Measurements from ENCODE around the gene HPCAL1.

The HPCAL1 gene

DNA sequence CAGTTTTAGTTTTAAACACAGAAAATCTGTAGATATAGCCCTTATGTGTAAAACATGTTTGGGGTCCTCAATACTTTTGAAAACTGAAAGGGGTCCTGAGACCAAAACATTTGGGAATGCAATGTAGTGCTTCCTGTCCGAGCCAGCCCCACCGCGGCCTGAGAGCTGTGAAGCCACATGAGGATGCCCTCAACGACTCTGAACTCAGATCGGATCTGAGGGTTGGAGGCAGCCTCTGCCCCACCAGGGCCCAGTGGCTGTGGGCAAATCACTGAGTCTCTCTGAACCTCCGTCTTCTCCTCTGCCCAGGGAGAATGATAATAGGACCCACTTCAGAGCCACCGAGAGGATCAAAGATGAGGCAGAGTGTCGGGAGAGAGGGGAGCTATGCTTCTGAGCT, 33.4 kb upstream of the HPCAL1 start:
- no peak for DNase-seq (ENCODE audit: low read depth in 1 of 2, low spot score in 1 of 2)

DNA sequence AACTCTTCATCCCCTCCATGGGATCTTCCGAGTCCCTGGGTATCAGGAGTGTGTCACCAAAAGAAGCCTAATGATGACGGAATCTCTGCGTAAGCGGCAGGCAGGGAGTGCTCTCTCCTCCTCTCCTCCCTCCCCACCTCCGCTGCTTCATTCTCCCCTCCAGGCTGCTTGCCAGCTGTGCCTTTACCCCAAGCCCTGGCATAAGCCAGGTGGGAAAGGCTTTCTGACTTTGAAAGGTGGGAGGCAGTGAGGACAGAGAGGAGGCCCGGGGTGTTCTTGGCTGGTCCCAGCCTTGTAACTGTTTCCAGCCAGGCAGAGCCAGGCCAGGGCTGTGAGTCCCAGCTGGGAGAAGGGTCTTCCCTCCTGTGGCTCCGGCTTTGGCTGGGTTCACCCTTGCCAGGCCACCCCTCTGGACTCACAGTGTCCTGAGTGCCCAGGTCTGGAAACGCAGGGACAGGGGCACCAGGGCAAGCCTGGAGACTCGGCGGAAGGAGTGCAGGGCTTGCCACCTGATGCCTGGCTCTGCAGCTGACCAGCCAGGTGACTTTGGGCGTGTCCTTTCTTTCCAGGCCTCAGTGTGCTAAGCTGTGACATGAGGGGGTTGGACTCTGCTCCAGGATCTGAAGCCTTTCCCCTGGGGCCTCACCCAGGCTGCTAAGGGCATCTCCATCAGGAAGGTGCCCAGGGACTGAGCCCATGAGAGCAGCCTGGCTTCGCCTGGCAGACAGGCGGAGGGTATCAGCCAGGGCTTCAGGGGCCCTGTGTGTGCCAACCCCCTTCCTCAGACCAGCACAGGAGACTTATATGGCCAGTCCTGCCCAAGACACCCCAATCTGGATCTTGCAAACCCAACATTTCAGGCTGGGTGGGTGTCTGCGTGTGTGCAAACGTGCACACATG, 32.7 kb upstream of the HPCAL1 start:
- DNase-seq (ENCODE audit: low read depth in 1 of 2, low spot score in 1 of 2), result no peak

DNA sequence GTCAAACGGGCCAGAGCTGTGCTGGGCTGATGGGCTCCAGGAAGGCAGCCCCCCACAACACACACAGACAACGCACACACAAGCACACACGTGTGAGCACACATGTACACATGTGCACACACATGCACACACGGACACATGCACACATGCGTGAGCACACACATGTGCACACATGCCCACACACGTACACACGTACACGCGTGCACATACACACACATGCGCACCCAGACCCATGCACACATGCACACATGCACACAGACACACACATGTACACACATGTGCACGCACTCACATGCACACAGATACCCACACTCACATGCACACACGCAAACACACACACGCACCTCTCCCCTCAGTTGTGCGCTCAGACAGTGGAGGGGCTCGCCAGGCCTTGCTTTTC, 31.2 kb upstream of the HPCAL1 start:
- no peak for DNase-seq (ENCODE audit: low read depth in 1 of 2, low spot score in 1 of 2)

DNA sequence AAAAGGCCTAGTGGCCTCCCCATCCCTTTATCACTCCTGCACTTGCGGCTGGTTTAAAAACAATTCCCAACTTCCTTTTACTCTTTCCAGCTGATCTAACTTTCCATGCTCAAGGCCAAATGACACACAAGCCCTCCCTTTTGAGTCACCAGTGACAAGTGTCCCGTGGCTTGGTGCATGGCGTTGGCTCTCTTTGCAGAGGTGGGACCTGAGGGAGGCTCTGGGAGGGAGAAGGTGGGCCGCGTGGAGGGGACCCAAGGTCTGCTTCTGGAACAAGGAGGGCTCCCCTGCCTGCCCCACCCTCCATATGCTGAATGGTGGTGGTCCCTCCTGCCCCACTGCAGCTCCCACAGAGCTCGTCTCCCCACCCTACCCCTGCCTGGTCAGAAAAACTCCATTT, 30.8 kb upstream of the HPCAL1 start:
- DNase-seq (ENCODE audit: low read depth in 1 of 2, low spot score in 1 of 2), result no peak

DNA sequence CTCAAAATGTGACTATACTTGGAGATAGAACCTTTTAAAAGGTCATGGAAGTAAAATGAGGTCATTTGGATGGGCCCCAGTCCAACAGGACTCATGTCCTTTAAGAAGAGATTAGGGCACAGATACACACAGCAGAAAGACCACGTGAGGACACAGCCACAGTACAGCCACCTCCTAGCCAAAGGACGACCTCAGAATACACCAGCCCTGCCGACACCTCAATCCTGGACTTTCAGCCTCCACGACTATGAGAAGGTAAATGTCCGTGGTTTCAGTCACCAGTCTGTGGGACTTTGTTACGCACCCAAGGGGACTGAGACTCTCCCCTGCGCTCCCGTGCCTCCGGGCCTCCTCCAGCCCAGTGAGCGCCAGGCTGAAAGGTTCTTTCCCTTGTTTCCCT, 30.2 kb upstream of the HPCAL1 start:
- no peak for DNase-seq (ENCODE audit: low read depth in 1 of 2, low spot score in 1 of 2)

DNA sequence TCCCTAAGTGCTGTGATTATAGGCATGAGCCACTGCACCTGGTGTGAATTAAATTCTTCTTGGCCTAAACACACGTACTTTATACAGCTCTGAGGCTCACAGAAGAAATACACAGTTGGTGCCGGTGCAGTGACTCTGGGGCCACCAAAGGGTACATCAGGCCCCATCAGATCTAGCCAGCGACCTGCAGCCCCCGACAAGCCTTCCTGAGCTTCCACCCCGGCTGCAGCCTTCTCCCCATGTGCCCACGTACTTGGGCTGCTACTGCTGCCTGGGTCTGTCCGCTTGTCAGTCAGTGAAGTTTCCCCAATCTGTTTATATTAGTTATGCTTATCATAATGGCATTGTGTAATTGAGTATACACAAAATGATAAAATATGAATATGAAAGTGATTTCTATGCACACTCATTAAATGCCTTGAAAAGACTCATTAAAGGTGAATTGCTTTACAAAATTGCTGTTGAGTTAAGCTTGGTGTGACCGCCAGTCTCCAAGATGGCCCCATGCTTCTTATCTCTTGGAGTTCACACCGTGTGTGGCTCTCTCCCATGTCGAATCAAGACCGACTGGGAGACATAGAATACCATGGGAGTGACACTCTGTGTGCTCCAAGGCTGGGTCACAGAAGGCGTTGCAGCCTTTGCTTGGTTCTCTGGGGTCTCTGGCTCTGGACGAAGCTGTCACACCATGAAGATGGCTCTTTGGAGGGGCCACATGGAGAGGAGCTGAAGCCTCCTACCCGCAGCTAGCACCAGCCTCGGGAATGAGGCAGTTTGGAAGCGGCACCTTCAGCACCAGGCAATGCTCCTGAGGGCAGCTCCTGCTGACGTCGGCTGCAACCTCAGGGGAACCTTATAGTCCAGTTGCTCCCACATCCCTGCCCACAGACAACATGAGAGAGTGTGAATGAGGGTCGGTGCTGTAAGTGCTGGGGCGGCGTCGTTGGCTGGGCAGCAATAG, 29.2 kb upstream of the HPCAL1 start:
- no peak for DNase-seq (ENCODE audit: low read depth in 1 of 2, low spot score in 1 of 2)

DNA sequence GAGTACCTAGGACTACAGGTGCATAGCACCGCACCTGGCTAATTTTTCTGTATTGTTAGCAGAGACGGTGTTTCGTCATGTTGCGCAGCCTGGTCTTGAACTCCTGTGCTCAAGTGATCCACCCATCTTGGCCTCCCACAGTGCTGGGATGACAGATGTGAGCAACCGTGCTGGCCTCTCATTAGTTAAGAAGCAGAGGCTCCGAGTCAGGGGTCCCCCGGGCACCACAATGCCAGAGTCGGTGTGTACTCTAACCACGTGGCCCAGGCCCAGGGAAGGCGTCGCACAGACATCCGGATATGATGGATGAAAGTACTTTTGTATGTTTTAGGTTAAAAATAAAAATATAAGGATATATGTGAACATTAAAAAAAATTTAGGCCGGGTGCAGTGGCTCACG, 28.3 kb upstream of the HPCAL1 start:
- DNase-seq (ENCODE audit: low read depth in 1 of 2, low spot score in 1 of 2), result no peak

DNA sequence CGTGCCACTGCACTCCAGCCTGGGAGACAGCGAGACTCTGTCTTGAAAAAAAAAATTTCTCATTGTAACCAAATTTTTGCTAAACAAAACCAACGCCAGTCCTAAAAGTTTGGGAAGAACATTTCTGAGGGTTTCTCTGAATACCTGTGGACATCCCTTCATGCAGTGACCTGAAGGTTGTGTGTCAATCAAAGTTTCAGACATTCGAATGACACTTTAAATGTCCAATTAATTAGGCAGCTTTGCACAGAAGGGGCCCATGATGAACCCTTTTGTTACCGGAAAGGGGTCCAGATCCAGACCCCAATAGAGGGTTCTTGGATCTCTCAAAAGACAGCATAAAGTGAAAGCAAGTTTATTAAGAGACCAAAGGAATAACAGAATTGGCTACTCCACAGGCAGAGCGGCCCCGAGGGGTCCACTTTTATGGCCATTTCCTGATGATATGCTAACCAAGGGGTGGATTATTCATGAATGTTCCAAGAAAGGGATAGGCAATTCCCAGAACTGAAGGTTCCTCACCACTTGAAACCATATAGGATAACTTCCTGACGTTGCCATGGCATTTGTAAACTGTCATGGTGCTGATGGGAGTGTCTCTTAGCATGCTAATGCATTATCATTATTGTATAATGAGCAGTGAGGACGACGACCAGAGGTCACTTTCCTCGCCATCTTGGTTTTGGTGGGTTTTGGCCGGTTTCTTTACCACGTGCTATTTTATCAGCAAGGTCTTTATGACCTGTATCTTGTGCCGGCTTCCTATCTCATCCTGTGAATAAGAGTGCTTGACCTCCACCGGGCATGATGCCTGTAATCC, 27.5 kb upstream of the HPCAL1 start:
- no peak for DNase-seq (ENCODE audit: low read depth in 1 of 2, low spot score in 1 of 2)

DNA sequence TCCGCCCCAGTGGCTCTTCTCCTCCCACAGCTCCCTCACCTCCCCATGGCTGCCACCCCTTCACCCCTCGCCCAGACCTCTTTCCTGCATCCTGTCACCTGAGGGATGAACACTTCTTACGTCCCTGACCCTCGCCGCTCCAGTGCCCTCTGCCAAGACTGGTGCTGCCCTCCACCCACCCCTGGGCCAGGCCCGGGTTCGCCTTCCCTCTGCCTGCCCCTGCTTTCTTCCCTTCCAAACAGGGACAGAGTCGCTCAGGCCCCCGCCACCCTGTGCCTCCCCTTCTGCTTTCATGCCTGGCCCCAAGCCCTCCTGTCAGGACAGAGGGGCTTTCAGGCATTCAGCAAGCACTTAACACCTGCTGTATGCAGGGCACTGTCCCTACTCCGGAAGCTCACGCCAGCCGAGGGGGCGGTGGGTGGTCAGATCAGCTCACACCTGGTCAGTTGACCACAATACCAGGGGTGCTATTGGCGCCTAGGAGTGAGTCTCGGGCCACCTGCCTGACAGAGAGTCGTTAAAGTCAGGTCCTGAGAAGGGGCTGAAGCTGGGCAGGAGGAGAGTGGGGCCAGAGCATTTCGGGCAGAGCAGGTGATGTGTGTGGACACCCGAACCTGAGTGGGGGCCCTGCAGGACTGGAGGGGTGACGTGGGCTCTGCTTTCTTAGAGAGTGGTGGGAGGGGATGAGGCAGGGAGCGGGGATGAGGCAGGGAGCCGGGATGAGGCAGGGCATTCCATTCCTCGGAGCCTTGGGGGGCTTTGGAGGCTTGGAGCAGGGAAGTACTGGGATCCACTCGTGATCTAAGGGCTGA, 26.0 kb upstream of the HPCAL1 start:
- DNase-seq (ENCODE audit: low read depth in 1 of 2, low spot score in 1 of 2), result no peak

DNA sequence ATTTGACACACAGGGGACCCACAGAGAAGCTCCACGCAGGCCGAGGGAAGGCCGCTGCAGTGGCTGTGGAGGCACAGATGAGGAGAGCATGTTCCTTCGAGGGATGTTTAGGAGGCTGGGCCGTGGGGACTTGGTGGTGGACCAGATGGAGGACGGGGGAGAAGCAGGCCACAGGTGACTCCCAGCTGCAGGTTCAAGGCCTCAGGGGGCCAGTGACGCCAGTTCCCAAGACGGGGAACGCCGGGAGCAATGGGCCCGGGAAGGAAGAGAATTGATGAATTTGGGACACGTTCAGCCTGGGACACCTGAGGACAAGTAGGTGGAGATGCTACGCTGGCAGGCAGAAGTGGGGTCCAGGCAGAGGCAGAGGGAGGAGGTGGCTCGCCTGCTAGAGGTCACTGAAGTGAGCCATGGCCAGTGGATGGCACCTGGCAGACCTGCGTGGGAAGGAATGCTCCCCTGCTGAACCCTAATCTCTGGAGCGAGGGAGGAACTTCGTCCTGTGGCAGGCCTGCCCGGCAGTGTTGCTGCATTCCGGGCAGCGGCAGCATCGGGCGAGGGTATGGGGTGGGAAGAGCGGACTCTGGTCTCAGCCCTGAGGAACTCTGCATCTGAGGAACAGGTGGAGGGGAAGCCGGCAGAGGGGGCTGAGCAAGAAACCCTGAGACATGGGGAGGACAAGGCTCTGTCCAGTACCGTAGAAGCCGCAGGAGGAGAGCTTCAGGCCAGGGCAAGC, 25.2 kb upstream of the HPCAL1 start:
- DNase-seq (ENCODE audit: low read depth in 1 of 2, low spot score in 1 of 2), result no peak

DNA sequence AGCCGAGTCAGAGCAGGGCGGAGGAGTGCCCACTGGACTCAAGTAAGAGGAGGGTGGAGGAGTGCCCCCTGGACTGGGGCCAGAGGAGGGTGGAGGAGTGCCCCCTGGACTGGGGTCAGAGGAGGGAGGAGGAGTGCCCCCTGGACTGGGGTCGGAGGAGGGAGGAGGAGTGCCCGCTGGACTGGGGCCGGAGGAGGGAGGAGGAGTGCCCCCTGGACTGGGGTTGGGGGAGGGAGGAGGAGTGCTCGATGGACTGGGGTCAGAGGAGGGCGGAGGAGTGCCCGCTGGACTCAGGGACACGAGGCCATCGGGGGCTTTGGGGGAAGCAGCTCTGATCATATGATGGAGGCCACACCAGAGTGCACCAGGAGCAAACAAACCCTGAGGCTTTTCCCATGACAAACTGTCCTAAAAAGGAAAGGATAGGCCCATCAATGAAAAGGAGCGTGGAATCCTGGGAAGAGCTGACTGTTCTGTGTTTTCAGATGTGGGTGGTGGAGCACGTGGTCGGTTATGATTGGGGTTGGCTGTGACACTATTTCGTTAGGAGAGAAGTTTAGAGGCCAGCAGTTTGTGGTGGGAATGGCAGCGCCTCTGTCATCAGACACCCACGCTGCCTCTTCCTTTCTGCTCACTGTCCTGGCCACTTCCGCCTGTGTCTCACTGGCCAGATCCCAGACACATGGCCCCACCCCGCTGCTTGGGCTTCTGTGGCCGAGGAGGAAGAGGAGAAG, 24.5 kb upstream of the HPCAL1 start:
- DNase-seq (ENCODE audit: low read depth in 1 of 2, low spot score in 1 of 2), result no peak

DNA sequence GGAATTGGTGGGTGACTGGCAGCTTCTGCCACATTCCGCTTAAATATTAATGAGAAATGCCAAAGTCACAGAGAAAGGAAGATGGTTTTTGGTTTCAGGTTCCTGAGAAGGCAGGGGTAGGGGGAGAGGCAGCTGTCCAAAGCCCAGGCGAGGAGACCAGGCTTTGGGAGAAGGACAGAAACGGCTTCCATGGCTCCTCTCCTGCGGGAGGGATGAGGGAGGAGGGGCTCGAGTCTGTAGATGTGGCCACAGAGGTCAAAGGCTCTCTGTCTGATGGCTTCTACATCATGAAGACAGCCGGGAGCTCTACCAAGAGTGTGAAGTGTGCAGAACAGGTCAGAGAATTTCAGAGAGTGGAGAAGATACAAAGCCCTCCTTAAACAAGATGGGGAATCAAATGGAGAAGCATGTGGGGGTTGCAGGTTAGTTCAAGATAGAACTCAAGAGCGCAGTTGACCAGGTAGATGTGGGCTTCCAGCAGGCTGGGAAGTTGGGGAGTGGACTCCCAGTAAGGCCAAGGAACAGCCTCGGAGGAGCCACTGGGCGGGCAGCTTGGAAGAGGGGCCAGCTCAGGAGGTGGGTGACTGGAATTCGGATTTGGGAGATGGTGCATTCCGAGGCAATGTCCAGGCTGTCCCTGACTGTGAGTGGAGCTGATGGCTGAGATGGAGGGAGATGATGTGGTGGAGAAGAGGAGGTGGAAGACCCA, 23.8 kb upstream of the HPCAL1 start:
- DNase-seq (ENCODE audit: low read depth in 1 of 2, low spot score in 1 of 2), result no peak

DNA sequence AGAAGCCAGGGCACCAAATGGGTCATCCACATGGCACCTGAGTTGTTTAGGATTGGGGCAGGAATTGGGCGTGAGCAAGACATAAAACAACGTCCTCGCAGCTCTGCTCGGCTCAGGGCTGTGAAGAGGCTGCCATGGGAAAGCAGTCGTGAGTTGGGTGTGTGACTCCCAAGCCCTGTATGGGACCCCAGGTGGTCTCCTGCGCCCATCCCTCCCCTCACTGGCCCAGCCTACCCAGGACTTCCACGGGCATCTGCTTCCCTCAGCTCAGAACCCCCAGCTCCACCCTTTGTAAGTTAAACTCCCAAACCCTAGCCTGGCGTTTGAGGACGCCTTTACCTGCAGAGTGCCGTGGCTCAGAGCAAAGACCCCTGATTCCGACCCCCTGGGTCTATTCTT, 23.2 kb upstream of the HPCAL1 start:
- DNase-seq (ENCODE audit: low read depth in 1 of 2, low spot score in 1 of 2), result no peak

DNA sequence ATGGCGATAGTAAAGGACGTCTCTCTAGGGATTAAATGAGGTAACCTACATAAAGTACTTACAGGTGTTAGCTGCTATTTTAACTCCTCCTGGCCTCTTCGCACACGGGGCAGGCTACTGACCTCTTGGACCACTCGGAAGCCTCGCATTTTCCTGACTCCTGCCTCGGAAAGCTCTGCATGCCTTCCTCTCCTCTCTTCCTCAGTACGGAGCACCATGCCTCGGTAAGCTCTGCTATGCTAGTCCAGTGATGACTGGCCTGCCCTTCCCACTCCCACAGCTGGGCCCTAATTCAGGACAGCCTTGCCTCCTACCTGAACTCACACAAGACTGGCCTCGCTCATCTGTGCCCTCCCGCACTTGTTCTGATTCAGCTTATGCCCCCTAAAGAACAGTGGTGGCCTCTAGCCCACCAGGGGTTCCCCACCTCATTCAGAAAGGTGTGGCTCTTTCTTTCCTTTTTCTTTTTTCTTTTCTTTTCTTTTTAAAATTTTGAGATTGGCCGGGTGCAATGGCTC, 22.7 kb upstream of the HPCAL1 start:
- DNase-seq (ENCODE audit: low read depth in 1 of 2, low spot score in 1 of 2), result no peak

DNA sequence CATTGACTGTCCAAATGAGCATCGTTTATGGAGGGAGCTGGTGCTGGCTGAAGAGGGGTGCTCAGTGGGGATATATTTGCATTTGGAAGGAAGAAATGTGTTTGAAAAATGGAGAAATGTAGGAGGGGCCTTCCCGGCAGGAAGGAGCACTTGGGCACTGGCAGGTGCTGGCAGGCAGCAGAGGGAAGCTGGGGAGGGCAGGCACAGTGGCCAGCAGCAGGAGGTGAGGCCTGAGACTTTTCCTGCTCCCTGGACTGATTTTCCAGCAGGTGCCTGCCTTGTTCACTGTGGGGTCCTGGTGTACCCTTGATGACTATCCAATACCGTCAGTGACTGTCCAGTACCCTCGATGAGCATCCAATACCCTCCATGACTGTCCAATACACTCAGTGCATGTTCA, 20.8 kb upstream of the HPCAL1 start:
- DNase-seq (ENCODE audit: low read depth in 1 of 2, low spot score in 1 of 2), result no peak

DNA sequence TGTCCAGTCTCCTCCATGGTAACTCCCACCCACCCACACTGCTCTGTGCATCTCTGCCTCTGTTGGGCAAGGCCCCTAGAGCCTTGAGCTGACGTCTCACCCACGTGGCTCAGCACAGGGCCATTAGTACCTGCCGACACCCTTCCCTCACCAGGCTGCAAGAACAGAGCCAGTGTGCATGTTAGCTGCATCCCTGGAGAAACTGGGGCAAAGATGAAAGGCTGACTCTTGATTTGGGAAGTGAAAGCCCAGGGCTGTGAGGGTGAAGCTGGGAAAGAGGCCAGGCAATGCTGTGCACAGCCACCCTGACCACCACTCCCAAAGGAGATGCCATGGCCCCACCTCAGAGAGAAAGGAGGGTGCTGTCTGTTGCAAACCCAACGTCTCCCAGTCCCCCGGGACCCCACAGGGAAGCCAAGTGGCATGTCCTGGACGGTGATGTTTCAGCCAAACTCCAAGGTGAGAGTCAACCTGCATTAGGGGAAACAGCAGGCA, 20.0 kb upstream of the HPCAL1 start:
- DNase-seq (ENCODE audit: low read depth in 1 of 2, low spot score in 1 of 2), result no peak

DNA sequence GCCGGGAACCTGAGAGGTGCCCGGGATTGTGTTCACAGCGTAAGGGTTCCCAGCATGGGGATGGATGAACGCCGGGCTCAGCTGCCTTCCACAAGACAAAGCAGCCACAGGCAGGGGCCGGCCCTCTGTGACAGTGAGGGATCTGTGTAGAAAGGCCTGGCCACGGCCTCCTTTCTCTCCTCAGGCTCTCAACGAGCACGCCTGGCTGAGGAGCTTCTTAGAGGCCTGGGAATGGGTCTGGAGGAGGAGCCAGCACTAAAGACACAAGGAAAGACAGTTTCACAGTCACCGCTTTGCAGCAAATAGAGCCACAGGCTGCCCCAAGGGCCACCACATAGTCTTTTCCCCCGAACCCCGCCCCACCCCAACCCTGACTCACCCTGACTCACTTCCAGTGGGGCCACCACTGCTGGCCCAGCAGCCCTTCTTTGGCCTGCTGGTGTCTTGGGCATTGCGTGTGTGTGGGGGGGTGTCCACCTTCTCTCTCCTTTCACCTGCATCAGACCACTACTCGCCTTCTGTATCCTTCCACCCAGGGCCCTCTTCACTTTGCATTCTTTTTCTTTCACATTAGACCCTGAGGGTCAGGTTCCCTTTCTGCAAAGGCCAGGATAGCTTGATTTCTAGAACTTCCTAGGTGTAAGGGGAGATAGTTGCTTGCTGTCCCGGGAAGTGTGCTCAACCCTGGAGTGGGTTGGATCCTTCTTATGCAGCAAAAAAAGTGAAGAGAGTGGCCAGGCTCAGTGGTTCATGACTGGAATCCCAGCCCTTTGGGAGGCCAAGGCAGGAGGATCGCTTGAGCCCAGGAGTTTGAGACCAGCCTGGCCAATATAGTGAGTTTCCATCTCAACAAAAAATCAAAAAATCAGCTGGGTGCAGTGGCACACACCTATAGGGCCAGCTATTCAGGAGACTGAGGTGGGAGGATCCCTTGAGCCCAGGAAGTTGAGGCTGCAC, 19.3 kb upstream of the HPCAL1 start:
- DNase-seq (ENCODE audit: low read depth in 1 of 2, low spot score in 1 of 2), result no peak
